HUDEP-2 (cell line): ENCODE results near the gene ATP6AP1.

Source experiments
- DNase-seq, 76 experiments: peaks; one replicate each; lab custom pipeline; 2025; ENCODE audit not compliant: unreplicated experiment in 76 of 76; lab: John Stamatoyannopoulos, UW

ATP6AP1 gene

DNA sequence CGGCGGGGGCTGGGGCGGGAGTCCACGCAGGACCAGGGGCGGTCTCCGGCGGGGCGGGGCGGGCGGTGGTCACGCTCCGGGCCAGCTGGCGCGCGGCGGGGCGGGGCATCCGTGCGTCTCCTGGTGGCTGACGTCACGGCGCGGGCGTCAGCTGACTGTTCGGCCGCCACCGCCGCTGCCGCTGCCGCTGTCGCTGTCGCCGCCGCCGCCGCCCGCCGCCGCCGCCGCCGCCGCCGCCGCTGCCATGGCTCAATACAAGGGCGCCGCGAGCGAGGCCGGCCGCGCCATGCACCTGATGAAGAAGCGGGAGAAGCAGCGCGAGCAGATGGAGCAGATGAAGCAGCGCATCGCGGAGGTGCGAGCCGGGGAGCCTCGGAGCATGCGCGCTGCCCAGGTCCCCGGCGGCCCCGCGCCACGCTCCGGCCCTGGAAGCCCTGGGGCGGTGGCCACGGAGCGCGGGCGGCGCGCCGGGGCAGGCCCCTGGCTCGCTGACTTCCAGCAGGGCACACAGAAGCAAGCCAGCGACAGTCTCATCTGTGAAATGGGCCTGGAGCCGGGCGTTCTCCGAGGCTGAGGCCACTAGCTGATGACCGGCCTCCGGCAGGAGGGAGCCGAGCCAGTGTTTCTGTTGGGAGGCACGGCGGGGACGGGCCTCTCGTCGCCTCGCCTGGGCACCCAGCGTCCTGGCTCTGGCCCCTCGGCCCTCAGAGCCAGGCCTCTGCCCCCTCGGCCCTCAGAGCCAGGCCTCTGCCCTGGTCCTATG, 15.7 kb downstream of the ATP6AP1 start, which contains the start of gene FAM50A:
TSS of gene FAM50A (plus strand) at position 150 of the 763 bp plus-strand sequence. CDS start at position 245, 95 bp downstream.
- DNase-seq: peak in 56 of 76 experiments; percentile 0 to 73 (median 42)

DNA sequence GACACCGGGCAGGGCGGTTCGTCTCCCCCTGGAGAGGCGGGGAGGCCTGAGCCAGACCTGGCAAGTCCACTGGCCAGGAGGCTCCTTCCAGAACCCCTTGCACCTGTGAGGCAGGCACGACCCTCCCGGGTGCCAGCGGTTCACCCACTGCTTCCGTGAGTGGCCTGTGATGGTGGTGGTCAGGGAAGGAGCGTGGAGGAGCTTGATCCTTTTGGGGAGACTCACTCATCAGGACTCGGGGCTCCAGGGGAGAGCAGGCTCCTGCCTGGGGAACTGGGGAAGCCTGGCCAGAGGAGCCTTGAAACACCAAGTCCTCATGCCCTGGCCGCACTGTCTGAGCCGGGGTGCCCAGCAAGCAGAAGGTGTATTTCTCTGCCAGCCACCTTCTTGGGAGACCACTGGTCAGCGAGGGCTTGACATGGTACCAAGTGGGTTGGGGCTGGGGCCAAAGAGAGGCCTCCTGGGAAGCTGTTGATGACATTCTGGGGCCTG, 16.3 kb downstream of the ATP6AP1 start:
- no peak for DNase-seq

DNA sequence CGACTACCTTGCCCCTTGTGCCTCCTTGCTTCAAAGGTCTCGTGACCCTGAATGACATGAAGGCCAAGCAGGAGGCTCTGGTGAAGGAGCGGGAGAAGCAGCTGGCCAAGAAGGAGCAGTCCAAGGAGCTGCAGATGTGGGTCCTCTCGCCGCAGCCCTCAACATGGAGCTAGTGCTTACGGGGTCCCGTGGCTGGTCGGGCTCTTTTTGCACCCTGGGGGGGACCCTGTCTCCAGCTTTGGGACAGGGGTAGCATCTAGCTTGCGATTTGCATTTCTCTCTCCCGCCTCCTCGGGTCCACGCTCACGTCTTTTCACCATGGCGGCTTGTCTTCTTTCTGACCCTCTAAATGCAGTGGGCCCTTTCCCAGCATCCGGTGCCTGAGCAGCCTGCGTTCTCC, 17.3 kb downstream of the ATP6AP1 start:
- DNase-seq: no peak

DNA sequence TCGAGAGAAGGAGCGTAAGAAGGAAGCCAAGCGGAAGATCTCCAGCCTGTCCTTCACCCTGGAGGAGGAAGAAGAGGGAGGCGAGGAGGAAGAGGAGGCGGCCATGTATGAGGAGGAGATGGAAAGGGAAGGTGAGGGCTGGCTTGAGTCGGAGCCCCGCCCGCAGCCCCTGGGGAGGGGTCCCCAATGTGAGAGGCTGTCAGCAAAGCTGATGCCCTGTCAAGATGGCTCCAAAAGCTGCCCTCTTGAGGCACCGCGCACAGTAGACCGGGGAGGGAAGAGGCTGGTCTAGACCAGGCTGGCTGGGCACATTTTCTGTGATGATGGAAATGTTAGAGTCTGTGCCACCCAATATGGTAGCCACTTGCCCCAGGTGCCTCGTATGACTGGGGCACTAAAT, 18.0 kb downstream of the ATP6AP1 start:
- no peak for DNase-seq

DNA sequence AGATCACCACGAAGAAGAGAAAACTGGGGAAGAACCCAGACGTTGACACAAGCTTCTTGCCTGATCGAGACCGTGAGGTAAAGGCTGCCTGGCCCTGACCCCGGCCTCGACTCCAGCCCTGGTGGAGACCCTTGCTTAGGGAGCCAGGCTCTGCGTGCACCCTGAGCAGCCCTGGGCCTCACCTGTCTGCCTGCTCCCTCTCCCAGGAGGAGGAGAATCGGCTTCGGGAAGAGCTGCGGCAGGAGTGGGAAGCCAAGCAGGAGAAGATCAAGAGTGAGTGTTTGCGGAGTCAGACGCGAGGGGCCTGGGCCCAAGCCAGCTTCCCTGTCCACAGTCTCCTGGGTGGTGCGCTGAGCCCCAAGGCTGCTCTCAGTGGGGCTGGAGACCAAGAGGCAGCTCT, 20.0 kb downstream of the ATP6AP1 start:
- no peak for DNase-seq

DNA sequence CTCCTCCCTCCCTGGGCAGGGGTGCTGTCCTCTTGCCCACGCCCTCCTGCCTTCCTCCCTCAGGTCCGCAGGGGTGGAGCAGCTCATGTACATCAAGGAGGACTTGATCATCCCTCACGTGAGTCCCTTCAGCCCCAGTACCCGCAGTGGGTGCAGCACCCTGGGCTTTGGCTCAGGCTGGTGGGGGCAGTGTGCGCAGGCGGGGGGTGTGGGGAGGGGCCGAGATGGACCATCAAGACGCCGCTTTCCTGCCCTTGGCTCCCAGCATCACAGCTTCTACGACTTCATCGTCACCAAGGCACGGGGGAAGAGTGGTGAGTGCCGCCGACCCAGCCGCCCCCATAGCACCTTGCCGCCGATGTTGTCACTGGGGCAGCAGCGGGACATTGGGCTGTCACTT, 21.1 kb downstream of the ATP6AP1 start:
- no peak for DNase-seq

DNA sequence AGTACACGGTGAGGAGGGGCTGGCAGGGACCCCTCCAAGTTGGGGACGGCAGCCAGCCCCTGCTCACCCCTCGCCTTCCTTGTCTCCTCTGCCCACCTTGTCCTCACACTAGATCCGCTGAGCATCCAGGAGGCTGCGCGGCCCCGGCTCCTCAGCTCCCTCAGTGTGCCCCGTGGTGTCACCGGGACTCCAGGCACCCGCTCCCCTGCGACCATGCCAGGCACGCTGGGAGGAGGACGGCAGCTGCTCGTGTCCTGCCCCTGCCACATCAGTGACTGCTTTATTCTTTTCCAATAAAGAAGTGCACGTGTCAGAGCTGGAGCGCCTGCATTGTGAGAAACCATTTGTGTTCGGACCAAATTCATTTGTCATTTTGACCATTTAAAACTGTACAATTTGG, 21.8 kb downstream of the ATP6AP1 start:
- no peak for DNase-seq

DNA sequence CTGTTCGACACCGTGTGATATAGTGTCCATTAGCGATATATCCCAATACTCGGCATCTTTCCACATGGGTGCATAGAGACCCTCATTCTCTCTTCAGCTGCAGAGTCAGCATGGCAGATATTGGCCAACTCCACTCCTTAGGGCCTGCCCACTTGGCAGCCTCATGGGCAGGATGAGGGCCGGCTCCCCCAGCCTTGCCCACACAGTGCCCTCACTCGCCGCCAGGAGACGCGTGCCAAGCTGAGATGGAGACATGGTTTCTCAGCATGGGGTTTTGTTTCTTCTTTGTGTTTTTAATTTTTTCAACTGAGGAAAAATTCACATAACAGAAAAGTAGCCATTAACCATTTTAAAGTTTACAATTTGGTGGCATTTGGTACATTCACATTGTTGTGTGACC, 24.3 kb downstream of the ATP6AP1 start:
- DNase-seq: no peak

DNA sequence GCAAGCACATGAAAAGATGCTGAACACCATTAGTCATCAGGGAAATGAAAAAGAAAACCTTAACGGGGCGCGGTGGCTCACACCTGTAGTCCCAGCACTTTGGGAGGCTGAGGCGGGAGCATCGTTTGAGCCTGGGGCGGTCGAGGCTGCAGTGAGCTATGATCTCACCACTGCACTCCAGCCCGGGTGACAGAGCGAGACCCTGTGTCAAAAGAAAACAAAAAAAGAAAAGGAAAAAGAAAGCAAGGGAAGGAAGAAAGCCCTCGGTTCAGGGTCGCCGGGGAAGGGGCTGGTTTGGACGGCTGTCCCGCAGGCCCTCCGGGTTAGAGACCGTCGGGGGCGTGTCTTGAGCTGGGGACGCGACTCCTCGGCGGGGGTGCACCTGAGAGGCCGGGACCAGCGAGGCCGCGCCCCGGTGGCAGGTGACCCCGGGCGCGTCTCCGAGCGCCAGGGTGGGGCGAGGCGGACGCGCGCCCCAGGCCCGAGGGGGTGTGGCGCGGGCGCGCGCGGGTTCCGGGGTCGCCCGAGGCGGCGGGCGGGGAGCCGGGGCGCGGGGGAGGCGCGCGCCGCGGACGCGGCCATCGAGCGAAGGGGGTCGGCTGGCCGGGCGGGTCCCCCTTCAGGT, 29.1 kb downstream of the ATP6AP1 start:
- peak in 5 of 76 experiments; percentile 7 to 36 (median 13) for DNase-seq

DNA sequence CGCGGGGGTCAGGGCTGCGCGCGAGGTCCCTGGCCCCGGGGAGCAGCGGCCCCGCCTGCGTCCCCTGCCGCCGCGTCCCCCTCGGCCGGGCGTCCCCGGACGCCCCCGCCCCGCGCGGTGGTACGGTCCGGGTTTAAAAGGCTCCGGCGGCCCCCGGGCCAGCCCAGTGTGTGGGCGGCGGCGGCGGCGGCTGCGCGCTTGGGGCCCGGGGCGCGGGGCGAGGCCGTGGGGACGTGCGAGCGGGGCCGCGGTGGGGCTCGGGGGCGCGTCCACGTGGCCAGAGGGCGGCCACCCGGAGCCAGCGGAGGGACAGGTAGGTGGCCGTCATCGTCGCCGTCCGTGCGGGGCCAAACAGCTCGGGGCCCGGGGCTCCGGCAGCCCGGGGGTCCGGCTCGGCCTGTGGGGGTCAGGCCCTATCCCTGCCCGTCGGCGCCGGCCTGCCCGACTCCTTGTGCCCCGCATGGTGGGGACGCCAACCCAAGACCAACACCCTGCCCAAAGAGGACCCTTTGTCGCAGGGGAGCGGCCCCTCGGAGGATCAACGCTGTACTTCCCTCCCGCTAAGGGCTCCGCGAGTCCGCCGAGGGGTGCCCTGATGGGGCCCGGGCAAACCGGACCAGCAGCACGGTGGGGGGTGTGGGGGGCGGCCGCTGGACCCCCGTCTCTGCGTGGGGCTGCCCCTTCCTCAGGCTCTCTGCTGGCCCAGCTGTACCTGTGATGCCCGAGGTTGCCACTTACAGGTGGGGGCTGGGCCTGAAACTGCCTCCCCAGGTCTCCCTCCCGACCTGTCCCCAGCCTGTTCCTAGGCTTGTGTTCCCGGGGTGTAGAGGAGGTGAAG, 29.9 kb downstream of the ATP6AP1 start, which contains the start of gene PLXNA3:
TSS of gene PLXNA3 (plus strand) at position 166 of the 838 bp plus-strand sequence. CDS start 1,903 bp downstream, outside the sequence.
- DNase-seq: peak in 8 of 76 experiments; percentile 1 to 36 (median 20)

DNA sequence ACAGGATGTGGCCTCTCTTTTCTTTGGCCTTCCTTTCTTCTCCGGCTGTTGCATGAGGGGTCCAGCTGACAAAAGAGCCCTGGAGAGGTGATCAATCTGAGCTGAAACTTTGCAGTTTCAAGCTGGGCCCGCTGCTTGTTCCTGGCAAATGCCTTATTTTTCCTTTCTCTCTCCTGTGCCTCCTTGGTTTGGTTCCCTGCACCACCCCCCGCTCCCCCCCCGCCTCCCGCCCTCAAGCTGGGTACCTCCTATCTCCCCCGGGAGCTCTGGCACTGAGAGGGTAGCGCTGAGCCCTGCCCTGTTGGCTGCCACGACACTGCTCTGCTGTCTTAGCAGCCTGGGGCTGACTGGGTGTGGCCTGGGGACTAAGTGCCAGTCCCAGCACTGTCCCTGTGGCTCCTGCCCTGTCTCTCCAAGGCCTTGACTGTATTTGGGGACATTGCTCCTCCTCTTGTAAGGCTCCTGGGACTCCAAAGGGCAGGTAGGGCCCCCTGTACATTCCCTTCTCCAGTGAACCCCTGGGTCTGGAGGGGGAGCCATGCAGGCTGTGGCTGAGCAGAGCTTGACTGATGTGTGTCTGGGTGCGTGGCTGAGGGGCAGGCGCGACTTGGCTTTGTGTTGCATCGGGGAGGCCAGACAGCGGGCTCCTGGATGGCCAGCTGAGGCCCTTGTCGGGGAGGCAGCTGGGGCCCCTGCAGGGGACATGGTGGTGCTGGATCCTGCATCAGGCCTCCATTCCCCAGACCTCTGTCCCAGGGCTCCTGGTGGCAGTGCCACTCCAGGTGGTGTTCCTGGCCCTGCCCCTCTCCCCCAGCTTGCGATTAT, 30.7 kb downstream of the ATP6AP1 start:
- DNase-seq: peak in 53 of 76 experiments; percentile 1 to 64 (median 22)

DNA sequence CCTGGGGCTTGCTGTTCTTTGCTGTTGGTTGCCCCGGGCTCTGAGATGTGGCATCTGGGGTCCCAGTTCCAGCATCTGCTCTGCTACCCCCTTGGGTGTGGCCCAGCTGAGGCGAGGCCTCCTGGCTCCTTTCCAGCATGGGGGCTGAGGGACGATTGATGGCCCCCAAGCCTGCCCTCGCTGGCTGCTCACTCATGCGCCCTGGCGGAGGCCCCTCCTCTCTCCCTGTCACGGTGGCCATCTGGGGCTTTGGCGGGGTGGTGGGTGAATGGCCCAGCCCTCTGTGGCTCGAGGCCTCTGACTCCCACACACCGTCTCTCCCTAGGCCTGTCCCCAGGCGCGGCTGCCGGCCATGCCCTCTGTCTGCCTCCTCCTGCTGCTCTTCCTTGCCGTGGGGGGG, 31.4 kb downstream of the ATP6AP1 start:
- peak in 10 of 76 experiments; percentile 1 to 21 (median 12) for DNase-seq

DNA sequence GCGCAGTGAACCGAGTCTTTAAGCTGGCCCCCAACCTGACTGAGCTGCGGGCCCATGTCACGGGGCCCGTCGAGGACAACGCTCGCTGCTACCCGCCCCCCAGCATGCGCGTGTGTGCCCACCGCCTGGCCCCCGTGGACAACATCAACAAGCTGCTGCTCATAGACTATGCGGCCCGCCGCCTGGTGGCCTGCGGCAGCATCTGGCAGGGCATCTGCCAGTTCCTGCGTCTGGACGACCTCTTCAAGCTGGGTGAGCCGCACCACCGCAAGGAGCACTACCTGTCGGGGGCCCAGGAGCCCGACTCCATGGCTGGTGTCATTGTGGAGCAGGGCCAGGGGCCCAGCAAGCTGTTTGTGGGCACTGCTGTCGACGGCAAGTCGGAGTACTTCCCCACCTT, 31.8 kb downstream of the ATP6AP1 start:
- DNase-seq: no peak

DNA sequence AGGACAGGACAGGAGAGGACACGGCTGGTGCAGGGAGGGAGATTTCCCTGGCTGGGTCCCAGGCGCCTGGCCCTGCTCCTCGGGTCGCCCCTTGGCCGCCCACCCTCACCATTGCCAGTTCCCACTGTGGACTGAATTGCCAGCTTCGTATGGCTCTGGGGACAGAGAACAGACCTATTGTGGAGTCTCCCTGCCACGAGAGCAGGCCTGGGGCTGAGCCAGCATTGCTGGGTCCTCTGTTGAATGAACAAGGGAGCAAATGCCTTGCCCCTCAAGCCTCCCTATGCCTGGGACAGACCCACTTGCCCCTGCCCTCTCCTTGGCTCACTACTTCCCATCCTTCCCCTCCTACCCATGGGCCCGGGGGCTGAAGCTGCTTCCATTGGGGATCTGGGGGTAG, 33.9 kb downstream of the ATP6AP1 start:
- DNase-seq: no peak

DNA sequence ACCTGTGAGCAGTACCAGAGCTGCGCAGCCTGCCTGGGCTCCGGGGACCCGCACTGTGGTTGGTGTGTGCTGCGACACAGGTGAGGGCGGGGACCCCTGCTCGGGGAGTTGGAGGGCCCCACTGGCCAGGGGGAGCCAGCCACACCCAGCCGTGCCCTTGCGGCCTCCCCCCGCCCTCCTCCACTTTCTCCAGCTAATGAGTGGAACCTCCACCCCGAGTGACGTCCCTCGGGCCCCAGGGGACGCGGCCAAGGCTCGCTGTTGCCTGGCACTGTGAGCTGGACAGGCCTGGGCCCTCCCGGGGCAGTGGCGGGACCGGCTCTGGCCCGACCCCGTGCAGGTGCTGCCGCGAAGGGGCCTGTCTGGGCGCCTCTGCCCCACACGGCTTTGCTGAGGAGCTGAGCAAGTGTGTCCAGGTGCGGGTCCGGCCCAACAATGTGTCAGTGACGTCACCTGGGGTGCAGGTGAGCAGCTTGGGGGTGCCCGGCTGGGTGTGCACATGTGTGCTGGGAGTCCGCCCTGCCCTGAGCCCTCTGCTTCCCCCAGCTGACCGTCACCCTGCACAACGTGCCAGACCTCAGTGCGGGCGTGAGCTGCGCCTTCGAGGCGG, 35.2 kb downstream of the ATP6AP1 start:
- DNase-seq: no peak

DNA sequence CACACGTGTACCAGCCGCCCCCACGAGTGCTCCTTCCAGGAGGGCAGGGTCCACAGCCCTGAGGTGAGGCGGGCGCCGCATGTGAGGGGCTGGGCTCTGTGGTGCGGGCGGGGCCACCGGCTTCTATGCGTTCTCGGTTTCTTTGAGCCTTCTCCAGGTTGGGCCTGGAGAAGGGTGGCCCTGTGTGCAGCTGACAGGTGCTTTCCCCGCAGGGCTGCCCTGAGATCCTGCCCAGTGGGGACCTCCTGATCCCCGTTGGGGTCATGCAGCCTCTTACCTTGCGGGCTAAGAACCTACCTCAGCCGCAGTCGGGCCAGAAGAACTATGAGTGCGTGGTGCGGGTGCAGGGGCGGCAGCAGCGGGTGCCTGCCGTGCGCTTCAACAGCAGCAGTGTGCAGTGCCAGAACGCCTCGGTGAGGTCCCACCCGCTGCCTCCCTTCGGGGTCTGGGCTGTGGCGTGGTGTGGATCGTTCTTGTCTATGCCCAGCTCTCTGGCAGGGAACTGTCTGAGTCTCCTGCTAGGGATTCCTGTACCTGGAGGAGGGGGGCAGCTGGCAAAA, 36.4 kb downstream of the ATP6AP1 start:
- DNase-seq: no peak

DNA sequence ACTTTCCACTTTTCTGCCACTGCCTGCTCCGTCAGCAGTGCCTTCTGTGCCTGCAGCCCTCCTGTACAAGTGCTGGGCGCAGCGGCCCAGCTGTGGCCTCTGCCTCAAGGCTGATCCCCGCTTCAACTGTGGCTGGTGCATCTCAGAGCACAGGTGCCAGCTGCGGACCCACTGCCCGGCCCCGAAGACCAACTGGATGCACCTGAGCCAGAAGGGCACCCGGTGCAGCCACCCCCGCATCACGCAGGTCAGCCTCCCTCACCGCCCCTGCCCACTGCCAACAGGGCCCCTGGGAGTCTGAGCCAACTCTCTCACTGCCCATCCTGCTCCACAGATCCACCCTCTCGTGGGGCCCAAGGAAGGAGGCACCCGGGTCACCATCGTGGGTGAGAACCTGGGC, 37.1 kb downstream of the ATP6AP1 start:
- DNase-seq: no peak

DNA sequence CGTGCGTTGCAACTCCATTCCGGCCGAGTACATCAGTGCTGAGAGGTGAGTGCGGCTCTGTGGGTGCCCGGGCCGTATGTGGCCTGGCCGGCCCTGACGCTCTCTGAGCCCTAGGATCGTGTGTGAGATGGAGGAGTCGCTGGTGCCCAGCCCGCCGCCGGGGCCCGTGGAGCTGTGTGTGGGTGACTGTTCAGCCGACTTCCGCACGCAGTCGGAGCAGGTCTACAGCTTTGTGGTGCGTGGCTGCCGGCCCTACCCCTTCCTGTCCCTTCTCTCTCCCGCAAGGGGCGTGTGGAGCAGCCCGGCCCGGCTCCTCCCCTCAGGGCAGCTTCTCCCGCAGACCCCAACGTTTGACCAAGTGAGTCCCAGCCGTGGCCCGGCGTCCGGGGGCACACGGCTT, 37.6 kb downstream of the ATP6AP1 start:
- DNase-seq: no peak

DNA sequence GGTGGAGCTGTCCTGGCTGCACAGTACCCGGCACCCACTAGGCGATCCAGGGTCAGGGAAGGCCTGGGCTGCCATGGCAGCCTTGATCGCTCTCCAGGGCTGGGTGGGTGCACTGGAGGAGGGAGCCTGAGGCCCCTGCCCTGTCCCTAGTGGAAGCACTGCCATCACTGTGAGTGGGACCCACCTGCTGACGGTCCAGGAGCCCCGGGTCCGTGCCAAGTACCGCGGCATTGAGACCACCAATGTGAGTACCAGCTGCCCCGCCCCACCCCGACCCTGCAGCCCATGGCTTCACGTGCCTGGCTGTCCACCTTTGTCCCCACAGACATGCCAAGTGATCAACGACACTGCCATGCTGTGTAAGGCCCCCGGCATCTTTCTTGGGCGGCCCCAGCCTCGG, 38.4 kb downstream of the ATP6AP1 start:
- DNase-seq: no peak
